ENCODE measurements around the gene DCP1A. TPM values are rescaled to one million over a fixed set of nuclear protein-coding genes. Genes with fewer than 3 reads are reported as not detected.

The DCP1A gene
- polyA plus RNA-seq, 1 of the 3 experiments (the other 2 are of a cell fraction) = 12.9 TPM

- peaks cover 77% of the 10 kb centered on the region for H3K79me2 ChIP-seq (ENCODE audit: insufficient read depth)
- 83% methylated on average over 17 of the region's 28 CpGs for WGBS (ENCODE audit: low lambda C conversion rate)
- no peak for TF ChIP-seq JUND (IDR thresholded peaks at IDR 0.05)
- no peak for TF ChIP-seq CHD2 (IDR thresholded peaks at IDR 0.05; ENCODE audit: low read length, partially characterized antibody)
- TF ChIP-seq TAF1 (IDR thresholded peaks at IDR 0.05; ENCODE audit: borderline replicate concordance, low read depth, low read length) = no peak
- no peak for TF ChIP-seq POLR2AphosphoS5 (IDR thresholded peaks at IDR 0.05; ENCODE audit: low read depth, low read length)
- no peak for TF ChIP-seq TEAD4 (IDR thresholded peaks at IDR 0.05; ENCODE audit: borderline replicate concordance, insufficient read depth)
- no peak for TF ChIP-seq SIN3A (IDR thresholded peaks at IDR 0.05; ENCODE audit: borderline replicate concordance, low read depth, low read length)
- no peak for TF ChIP-seq REST (IDR thresholded peaks at IDR 0.05; ENCODE audit: low read depth, low read length)
- TF ChIP-seq, protein P1, sequence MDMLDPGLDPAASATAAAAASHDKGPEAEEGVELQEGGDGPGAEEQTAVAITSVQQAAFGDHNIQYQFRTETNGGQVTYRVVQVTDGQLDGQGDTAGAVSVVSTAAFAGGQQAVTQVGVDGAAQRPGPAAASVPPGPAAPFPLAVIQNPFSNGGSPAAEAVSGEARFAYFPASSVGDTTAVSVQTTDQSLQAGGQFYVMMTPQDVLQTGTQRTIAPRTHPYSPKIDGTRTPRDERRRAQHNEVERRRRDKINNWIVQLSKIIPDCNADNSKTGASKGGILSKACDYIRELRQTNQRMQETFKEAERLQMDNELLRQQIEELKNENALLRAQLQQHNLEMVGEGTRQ (IDR thresholded peaks at IDR 0.05; ENCODE audit: borderline replicate concordance, low read depth, low read length) = no peak
- no peak for TF ChIP-seq YY1 (IDR thresholded peaks at IDR 0.05; ENCODE audit: low read depth)
- TF ChIP-seq CTCF (IDR thresholded peaks at IDR 0.05) = no peak
- no peak for TF ChIP-seq GATA2 (CRISPR knock-in tag; IDR thresholded peaks at IDR 0.05)
- TF ChIP-seq, protein P2, sequence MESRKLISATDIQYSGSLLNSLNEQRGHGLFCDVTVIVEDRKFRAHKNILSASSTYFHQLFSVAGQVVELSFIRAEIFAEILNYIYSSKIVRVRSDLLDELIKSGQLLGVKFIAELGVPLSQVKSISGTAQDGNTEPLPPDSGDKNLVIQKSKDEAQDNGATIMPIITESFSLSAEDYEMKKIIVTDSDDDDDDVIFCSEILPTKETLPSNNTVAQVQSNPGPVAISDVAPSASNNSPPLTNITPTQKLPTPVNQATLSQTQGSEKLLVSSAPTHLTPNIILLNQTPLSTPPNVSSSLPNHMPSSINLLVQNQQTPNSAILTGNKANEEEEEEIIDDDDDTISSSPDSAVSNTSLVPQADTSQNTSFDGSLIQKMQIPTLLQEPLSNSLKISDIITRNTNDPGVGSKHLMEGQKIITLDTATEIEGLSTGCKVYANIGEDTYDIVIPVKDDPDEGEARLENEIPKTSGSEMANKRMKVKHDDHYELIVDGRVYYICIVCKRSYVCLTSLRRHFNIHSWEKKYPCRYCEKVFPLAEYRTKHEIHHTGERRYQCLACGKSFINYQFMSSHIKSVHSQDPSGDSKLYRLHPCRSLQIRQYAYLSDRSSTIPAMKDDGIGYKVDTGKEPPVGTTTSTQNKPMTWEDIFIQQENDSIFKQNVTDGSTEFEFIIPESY (IDR thresholded peaks at IDR 0.05; ENCODE audit: borderline replicate concordance, low read depth) = no peak
- TF ChIP-seq FOXJ3 (CRISPR knock-in tag; IDR thresholded peaks at IDR 0.05) = no peak
- TF ChIP-seq NFIC (IDR thresholded peaks at IDR 0.05; ENCODE audit: borderline replicate concordance) = no peak
- TF ChIP-seq FOSL2 (IDR thresholded peaks at IDR 0.05; ENCODE audit: borderline replicate concordance, low read depth) = no peak
- no peak for TF ChIP-seq SMC3 (IDR thresholded peaks at IDR 0.05; ENCODE audit: low read depth, low read length)
- H3K9me3 ChIP-seq = no peaks in the 10 kb centered on the region
- POLR2A ChIA-PET = interaction anchor here (0.6 to 1.4 kb wide), 2 partner anchors 21 to 48 kb away, joined by 3 to 4 read pairs; no protein-coding TSS in a partner anchor
- H3K36me3 ChIP-seq (replicated peaks in 1 of 2; ENCODE audit: control insufficient read depth in 1 of 2, insufficient read depth in 2 of 2, low read length in 1 of 2) = peaks cover 37 to 41% of the 10 kb centered on the region in 2 experiments
- H2AFZ ChIP-seq (ENCODE audit: low read depth) = no peak overlapping the region
- no peak overlapping the region for H3K4me3 ChIP-seq (ENCODE audit: low read depth in 2 of 2, low read length in 1 of 2)
- H3K9me2 ChIP-seq = no peaks in the 10 kb centered on the region
- no peak overlapping the region for H3K9ac ChIP-seq
- H3F3A ChIP-seq (replicated peaks; ENCODE audit: insufficient read depth) = peaks cover 44% of the 10 kb centered on the region
- H3K27me3 ChIP-seq (ENCODE audit: insufficient read depth) = no peaks in the 10 kb centered on the region
- DNase-seq = no peak
- peak overlapping the region in 1 of 2 experiments; percentile 97; a peak in 3 of 4 replicates for H3K27ac ChIP-seq (ENCODE audit: low read depth in 2 of 2, low read length in 1 of 2)
- peaks cover 26 to 32% of the 10 kb centered on the region in 2 experiments; a peak in 3 of 4 replicates for H3K4me1 ChIP-seq (ENCODE audit: control insufficient read depth in 1 of 2, insufficient read depth in 2 of 2, low read depth in 1 of 2, low read length in 1 of 2)
- peaks cover 55% of the 10 kb centered on the region for H4K20me1 ChIP-seq (ENCODE audit: insufficient read depth)
- CTCF ChIA-PET = interaction anchor here (1.1 to 1.2 kb wide), 4 partner anchors 13 to 39 kb away, joined by 3 to 4 read pairs (median 3); no protein-coding TSS in a partner anchor
- no peak overlapping the region for H3K4me2 ChIP-seq
These were observed 106.1 kb downstream of the DCP1A start for GRCh38 chr3:53240989-53241972.

All from SK-N-SH (cell line).